GM12872 (cell line): ENCODE results near the gene UBAC1.

Experiments
- CTCF ChIP-seq: IDR thresholded peaks from 3 replicates; pipeline ENCODE4 v1.5.1; 2011; ENCODE audit warnings: low read depth, mild to moderate bottlenecking, low read length, moderate library complexity; ENCODE audit not compliant: insufficient read depth

UBAC1 gene

GRCh38 chr9:135976531-135976930 is 15.4 kb upstream of the UBAC1 start:
- no peak for TF ChIP-seq CTCF

DNA sequence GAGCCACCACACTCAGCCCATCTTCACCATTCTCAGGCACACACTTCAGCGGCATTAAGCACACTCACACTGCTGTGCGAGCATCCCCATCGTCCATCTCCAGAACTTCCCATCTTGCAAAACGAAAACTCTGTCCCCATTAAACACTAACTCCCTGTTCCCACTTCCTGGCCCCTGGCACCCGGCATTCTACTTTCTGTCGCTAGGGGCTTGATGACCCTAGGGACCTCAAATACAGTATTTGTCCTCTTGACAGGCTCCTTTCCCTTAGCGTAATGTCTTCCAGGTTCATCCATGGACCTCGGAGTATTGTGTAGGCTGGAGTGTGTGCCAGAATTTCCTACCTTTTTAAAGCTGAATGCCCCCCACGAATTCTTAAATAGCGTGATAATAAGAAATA is 14.7 kb upstream of the UBAC1 start:
- no peak for TF ChIP-seq CTCF

DNA sequence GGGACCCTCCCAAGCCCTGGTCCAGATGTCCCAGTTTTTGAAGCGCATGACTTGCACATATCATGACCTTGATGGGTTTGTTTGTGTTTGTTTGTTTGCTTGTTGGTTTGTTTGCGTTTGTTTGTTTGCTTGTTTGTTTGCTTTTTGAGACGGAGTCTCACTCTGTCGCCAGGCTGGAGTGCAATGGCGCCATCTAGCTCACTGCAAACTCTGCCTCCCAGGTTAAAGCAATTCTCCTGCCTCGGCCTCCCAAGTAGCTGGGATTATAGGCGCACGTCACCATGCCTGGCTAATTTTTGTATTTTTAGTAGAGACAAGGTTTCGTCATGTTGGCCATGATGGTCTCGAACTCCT is 13.0 kb upstream of the UBAC1 start:
- TF ChIP-seq CTCF: 0 out of 3 replicates have a peak, but pooled peaks have one; percentile 10

- TF ChIP-seq CTCF: no peak
These were observed 12.4 kb upstream of the UBAC1 start for GRCh38 chr9:135973277-135974219.

GRCh38 chr9:135971892-135972291 is 10.7 kb upstream of the UBAC1 start:
- no peak for TF ChIP-seq CTCF

DNA sequence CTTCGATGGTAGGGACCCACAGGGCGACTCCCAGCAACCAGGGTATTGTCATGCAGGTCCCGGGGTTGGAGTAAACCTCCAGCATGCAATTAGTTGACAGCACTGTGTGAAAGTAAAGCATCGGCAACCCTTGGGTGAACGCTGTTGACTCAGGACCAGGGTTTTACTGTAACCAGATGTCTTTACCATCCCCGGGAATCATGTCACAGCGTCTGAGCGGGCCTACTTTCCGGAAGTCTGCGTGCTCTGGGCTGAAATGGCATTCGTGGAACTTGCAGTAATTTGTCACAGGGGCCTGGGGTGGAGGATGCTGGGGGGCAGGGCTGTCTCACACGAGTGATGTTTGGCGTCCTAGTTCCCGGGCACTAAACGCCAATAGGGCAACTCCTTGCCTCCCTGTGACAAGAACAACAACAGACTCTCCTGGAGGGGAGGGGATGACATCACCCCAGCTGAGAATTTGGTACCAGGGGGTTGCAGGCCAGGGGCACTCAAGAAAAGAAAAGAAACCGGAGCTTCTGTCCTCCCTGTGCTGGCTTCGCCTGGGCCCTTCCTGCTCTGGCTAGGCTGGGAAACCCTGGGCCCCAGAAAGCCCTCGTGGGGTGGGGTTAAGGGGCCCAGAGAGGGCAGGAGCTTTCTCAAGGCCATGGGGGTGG is 10.1 kb upstream of the UBAC1 start:
- no peak for TF ChIP-seq CTCF

GRCh38 chr9:135970128-135970815 is 9.1 kb upstream of the UBAC1 start:
- TF ChIP-seq CTCF: no peak
